OCI-LY1 (cell line): Measurements from ENCODE around the gene ESYT2.

Experiments used
- H2AFZ ChIP-seq: fragments of 200-600 bp; sonication (generic), shearing (Covaris generic); 2 replicates; pipeline ENCODE4 v1.6.0; 2014; ENCODE audit warnings: antibody characterized with exemption, mild to moderate bottlenecking, low read length
- H3F3A ChIP-seq: fragments of 200-600 bp; sonication (generic), shearing (Covaris generic); 2 replicates; pipeline ENCODE4 v1.6.0; 2014; ENCODE audit warnings: mild to moderate bottlenecking, antibody characterized with exemption, low read length, moderate library complexity; ENCODE audit not compliant: insufficient read depth
- H3K27ac ChIP-seq: fragments of 200-600 bp; sonication (generic); 2 replicates; pipeline ENCODE4 v1.5.1; 2014; ENCODE audit warnings: low read length, mixed run types, mild to moderate bottlenecking, low read depth; ENCODE audit not compliant: poor library complexity, severe bottlenecking
- H3K27me3 ChIP-seq: fragments of 200-600 bp; sonication (generic); 2 replicates; pipeline ENCODE4 v1.6.0; 2014; ENCODE audit warnings: antibody characterized with exemption, mild to moderate bottlenecking, low read length, moderate library complexity; ENCODE audit not compliant: insufficient read depth
- H3K36me3 ChIP-seq: fragments of 200-600 bp; sonication (generic); 2 replicates; pipeline ENCODE4 v1.6.1; 2014; ENCODE audit warnings: mild to moderate bottlenecking, antibody characterized with exemption, low read length, moderate library complexity, mixed read lengths; ENCODE audit not compliant: insufficient read depth
- H3K4me1 ChIP-seq: fragments of 200-600 bp; sonication (generic); 2 replicates; pipeline ENCODE4 v1.5.1; 2014; ENCODE audit warnings: mild to moderate bottlenecking, low read length, moderate library complexity; ENCODE audit not compliant: insufficient read depth, severe bottlenecking
- H3K4me2 ChIP-seq: fragments of 200-600 bp; sonication (generic), shearing (Covaris generic); 2 replicates; pipeline ENCODE4 v1.6.1; 2014; ENCODE audit warnings: low read length
- H3K4me3 ChIP-seq: fragments of 200-600 bp; sonication (generic); 2 replicates; pipeline ENCODE4 v1.5.1; 2014; ENCODE audit warnings: low read length, low read depth, mild to moderate bottlenecking, mixed read lengths; ENCODE audit not compliant: poor library complexity, severe bottlenecking
- H3K79me2 ChIP-seq: fragments of 200-600 bp; shearing (Covaris generic); 2 replicates; pipeline ENCODE4 v1.6.1; 2016; ENCODE audit warnings: mixed run types, low read length, mixed read lengths; ENCODE audit not compliant: insufficient read depth
- H3K9ac ChIP-seq: fragments of 200-600 bp; sonication (generic), shearing (Covaris generic); 2 replicates; pipeline ENCODE4 v1.6.1; 2014; ENCODE audit warnings: mild to moderate bottlenecking, low read length, mixed read lengths
- H3K9me2 ChIP-seq: fragments of 200-600 bp; sonication (generic), shearing (Covaris generic); 2 replicates; pipeline ENCODE4 v1.6.1; 2014; ENCODE audit warnings: low read depth, mild to moderate bottlenecking, low read length, mixed read lengths
- H3K9me3 ChIP-seq: fragments of 200-600 bp; shearing (Covaris generic); 2 replicates; pipeline ENCODE4 v1.6.1; 2014; ENCODE audit warnings: low read length, mixed read lengths
- H4K20me1 ChIP-seq: fragments of 200-600 bp; sonication (generic), shearing (Covaris generic); 2 replicates; pipeline ENCODE4 v1.6.0; 2016; ENCODE audit warnings: mild to moderate bottlenecking, low read length; ENCODE audit not compliant: insufficient read depth
- EZH2 ChIP-seq: fragments of 200-600 bp; sonication (generic), shearing (Covaris generic); IDR thresholded peaks from 2 replicates; pipeline ENCODE4 v1.8.0; 2017; ENCODE audit warnings: borderline replicate concordance, mixed run types, mild to moderate bottlenecking, antibody characterized with exemption, low read length, moderate library complexity, mixed read lengths
- TF ChIP-seq, protein P1 (sequence below): fragments of 200-600 bp; sonication (generic), shearing (Covaris generic); IDR thresholded peaks from 2 replicates; pipeline ENCODE4 v1.5.1; 2017; ENCODE audit warnings: mild to moderate bottlenecking, antibody characterized with exemption, low read length, moderate library complexity, mixed read lengths

ESYT2 gene

DNA sequence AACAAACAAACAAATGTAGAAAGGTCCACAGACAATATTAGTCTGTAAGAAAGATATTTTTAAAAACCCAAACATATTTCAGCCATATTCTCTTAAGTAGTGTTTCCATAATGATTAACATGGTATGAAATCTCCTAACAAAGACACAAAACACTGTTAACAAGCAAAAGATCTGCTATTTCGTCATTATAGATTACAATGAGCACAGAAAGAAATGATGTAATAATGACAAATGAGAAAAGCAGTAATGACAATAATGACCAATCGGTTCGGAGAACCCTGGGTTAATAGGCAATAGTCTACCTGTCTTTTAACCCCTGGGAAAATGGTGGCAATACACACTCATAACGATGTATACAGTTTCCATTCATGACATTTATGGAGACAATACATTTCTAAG is 85.2 kb downstream of the ESYT2 start:
- no peak overlapping the region for H3K4me3 ChIP-seq
- no peak overlapping the region for H3K9ac ChIP-seq
- no peaks in the 10 kb centered on the region for H4K20me1 ChIP-seq
- H3K27me3 ChIP-seq = no peaks in the 10 kb centered on the region
- H3K4me2 ChIP-seq = no peak overlapping the region
- no peaks in the 10 kb centered on the region for H3F3A ChIP-seq
- no peak for TF ChIP-seq EZH2
- TF ChIP-seq, protein P1, sequence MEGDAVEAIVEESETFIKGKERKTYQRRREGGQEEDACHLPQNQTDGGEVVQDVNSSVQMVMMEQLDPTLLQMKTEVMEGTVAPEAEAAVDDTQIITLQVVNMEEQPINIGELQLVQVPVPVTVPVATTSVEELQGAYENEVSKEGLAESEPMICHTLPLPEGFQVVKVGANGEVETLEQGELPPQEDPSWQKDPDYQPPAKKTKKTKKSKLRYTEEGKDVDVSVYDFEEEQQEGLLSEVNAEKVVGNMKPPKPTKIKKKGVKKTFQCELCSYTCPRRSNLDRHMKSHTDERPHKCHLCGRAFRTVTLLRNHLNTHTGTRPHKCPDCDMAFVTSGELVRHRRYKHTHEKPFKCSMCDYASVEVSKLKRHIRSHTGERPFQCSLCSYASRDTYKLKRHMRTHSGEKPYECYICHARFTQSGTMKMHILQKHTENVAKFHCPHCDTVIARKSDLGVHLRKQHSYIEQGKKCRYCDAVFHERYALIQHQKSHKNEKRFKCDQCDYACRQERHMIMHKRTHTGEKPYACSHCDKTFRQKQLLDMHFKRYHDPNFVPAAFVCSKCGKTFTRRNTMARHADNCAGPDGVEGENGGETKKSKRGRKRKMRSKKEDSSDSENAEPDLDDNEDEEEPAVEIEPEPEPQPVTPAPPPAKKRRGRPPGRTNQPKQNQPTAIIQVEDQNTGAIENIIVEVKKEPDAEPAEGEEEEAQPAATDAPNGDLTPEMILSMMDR = no peak
- H3K9me3 ChIP-seq = no peaks in the 10 kb centered on the region
- H2AFZ ChIP-seq = no peak overlapping the region
- peaks cover 13% of the 10 kb centered on the region; the same call in 1 of the 2 replicates for H3K36me3 ChIP-seq
- H3K79me2 ChIP-seq = no peaks in the 10 kb centered on the region
- no peaks in the 10 kb centered on the region for H3K4me1 ChIP-seq
- no peaks in the 10 kb centered on the region for H3K9me2 ChIP-seq
- no peak overlapping the region for H3K27ac ChIP-seq

DNA sequence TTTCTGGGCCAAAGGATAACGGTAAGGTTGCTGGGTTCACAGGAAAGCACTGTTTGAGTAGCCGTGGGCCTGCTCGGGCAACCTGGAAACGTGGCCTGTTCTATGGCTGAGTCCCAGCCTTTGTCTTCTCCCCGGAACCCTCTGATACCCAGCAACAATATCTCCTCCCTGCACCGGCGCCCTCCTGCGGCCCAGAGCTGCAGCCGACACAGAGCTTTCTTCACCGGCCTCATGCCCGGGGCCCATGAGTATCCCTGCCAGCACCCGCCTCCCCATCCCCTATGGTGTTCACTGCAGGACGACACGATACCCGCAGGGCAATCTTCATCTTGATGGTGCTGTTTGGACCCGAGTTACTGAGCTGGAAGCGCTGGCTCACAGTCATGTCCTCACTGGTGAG is 86.1 kb downstream of the ESYT2 start:
- H3K79me2 ChIP-seq = no peaks in the 10 kb centered on the region
- no peaks in the 10 kb centered on the region for H4K20me1 ChIP-seq
- H3K9me2 ChIP-seq = no peaks in the 10 kb centered on the region
- no peak overlapping the region for H3K4me3 ChIP-seq
- H3K4me2 ChIP-seq = no peak overlapping the region
- no peaks in the 10 kb centered on the region for H3K4me1 ChIP-seq
- TF ChIP-seq, protein P1 = no peak
- TF ChIP-seq EZH2 = no peak
- no peak overlapping the region for H3K27ac ChIP-seq
- H3K27me3 ChIP-seq = no peaks in the 10 kb centered on the region
- no peak overlapping the region for H2AFZ ChIP-seq
- peaks cover 17% of the 10 kb centered on the region for H3K36me3 ChIP-seq
- no peaks in the 10 kb centered on the region for H3K9me3 ChIP-seq
- no peaks in the 10 kb centered on the region for H3F3A ChIP-seq
- H3K9ac ChIP-seq = no peak overlapping the region

- H3K4me3 ChIP-seq = no peak overlapping the region
- no peaks in the 10 kb centered on the region for H3K9me2 ChIP-seq
- H3K4me2 ChIP-seq = no peak overlapping the region
- H3K36me3 ChIP-seq = peaks cover 17% of the 10 kb centered on the region
- H4K20me1 ChIP-seq = no peaks in the 10 kb centered on the region
- H3K9me3 ChIP-seq = no peaks in the 10 kb centered on the region
- H3K4me1 ChIP-seq = no peaks in the 10 kb centered on the region
- no peak overlapping the region for H3K9ac ChIP-seq
- no peak overlapping the region for H2AFZ ChIP-seq
- no peak overlapping the region for H3K27ac ChIP-seq
- TF ChIP-seq, protein P1 = no peak
- no peak for TF ChIP-seq EZH2
- no peaks in the 10 kb centered on the region for H3K79me2 ChIP-seq
- H3K27me3 ChIP-seq = no peaks in the 10 kb centered on the region
- no peaks in the 10 kb centered on the region for H3F3A ChIP-seq
Observed at GRCh38 chr7:158742065-158742821, 87.1 kb downstream of the ESYT2 start.
